BLaER1 treated with 17β-estradiol and CSF1 and Interleukin-3, amounts not matched to agents 10 nM and 100 nM (cell line): ENCODE results near the gene ASB2.

ENCODE experiments used
- H3K27ac ChIP-seq, 11 experiments: shearing (Covaris generic); formaldehyde crosslinking; 2 replicates each; pipeline ENCODE4 v1.8.1; 2022
- H3K27me3 ChIP-seq, 11 experiments: shearing (Covaris generic); formaldehyde crosslinking; 2 replicates each; pipeline ENCODE4 v1.8.1; 2022
- H3K36me3 ChIP-seq, 11 experiments: shearing (Covaris generic); formaldehyde crosslinking; 2 replicates each; pipeline ENCODE4 v1.8.1; 2022
- H3K4me1 ChIP-seq, 10 experiments: shearing (Covaris generic); formaldehyde crosslinking; 2 replicates each; pipeline ENCODE4 v1.8.1; 2022
- H3K4me2 ChIP-seq, 11 experiments: shearing (Covaris generic); formaldehyde crosslinking; 2 replicates each; pipeline ENCODE4 v1.8.1; 2022
- H3K4me3 ChIP-seq, 10 experiments: shearing (Covaris generic); formaldehyde crosslinking; 2 replicates each; pipeline ENCODE4 v1.8.1; 2022
- H3K9ac ChIP-seq, 11 experiments: shearing (Covaris generic); formaldehyde crosslinking; 2 replicates each; pipeline ENCODE4 v1.8.1; 2022
- H3K9me3 ChIP-seq, 11 experiments: shearing (Covaris generic); formaldehyde crosslinking; replicated peaks in 1 of 11; 2 replicates each; pipeline ENCODE4 v1.8.1; 2022
- H4K20me1 ChIP-seq, 11 experiments: shearing (Covaris generic); formaldehyde crosslinking; 2 replicates each; pipeline ENCODE4 v1.8.1; 2022
- Cebpa-rat ChIP-seq, 11 experiments: shearing (Covaris generic); IDR thresholded peaks; 2 replicates each; pipeline ENCODE4 v1.8.1; 2022

The ASB2 gene

DNA sequence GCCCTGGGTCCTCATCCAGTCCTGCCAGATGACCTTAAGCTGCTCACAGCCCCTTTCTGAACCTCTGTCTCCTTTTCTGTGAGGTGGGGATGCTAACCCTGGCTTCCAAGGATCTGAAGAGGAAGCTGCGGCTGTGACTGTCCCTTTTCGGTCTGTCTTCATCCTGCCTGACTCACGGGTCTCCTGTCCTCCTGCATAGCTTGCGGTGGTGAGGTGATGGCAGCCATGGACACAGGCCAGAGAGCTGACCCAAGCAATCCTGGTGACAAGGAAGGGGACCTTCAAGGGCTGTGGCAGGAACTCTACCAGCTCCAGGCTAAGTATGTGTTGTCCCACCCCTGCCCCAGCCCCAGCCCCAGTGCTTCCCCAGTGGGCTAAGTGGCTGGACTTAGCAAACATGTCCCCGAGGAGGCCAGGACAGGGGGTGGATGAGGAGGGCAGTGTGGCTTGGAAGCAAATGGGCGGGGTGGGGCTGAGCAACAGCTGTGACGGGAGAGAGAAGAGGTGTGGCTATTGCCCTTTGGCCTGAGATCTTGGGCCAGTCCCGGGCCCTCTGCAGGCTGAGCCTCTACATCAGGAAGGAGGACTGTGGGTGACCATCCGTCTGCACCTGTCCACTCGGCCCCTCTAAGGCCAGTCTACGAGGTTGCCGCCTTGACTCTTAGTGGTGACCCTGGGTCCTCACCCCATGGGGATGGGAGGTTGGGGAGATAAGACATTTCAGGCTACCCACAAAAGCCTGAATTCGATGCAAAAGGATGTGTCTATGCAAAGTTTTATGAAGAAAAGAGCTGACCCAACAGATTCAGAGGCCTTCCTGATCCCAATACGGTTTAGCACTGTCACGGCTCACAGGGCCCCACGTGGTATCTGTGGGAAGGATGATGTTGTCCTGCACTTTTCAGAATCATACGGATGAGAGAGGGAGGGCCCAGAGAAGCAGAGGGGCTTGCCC lies 21.8 kb upstream of the ASB2 start:
- Histone ChIP-seq H4K20me1 (no peaks in the 10 kb centered on the region; a peak in 2 of 22 replicates), H3K4me3 (no peak overlapping the region), H3K27ac (no peak overlapping the region), H3K4me1 (peaks cover 0 to 16% (median 8%) of the 10 kb centered on the region in 10 experiments; a peak in 11 of 20 replicates), H3K9ac (no peak overlapping the region), H3K9me3 (no peaks in the 10 kb centered on the region), H3K27me3 (peaks cover 0 to 12% (median 6%) of the 10 kb centered on the region in 11 experiments; a peak in 13 of 22 replicates), H3K4me2 (peak overlapping the region in 2 of 11 experiments; percentile 1 to 22; a peak in 2 of 22 replicates), H3K36me3 (no peaks in the 10 kb centered on the region)
- TF ChIP-seq Cebpa-rat (IDR thresholded peaks at IDR 0.05), result no peak

DNA sequence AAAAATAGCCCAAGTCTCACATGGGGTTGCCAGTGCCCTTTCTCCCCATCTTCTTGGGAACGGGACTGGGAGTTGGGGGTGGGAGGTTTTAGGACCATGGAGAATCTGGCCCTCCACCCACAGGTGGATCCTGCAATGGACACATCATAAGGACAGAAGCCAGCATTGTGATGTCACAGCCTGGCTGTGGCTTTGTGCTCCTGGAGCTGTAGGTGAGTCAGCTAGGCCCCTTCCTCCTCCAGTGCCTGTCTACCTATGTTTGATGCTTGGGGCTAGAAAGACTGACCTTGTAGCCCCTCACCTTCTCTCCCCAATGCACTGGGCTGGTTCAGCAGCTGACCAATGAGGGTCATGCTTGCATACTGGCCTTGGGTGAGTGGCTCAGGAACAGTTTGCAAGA lies 20.7 kb upstream of the ASB2 start, which contains the start of gene CCDC197:
CCDC197 (plus strand) TSS at position 220 of the 400 bp plus-strand sequence. CDS start 831 bp downstream, outside the sequence.
- H3K27me3 ChIP-seq, result peaks cover 0 to 12% (median 6%) of the 10 kb centered on the region in 11 experiments; a peak in 13 of 22 replicates
- no peak within 1 kb of the TSS for H3K4me3 ChIP-seq
- no peak within 1 kb of the TSS for H3K9ac ChIP-seq
- no peaks in the 10 kb centered on the region for H3K36me3 ChIP-seq
- peak within 1 kb of the TSS in 7 of 11 experiments; percentile 0 to 41 (median 15); a peak in 6 of 22 replicates for H3K4me2 ChIP-seq
- H3K4me1 ChIP-seq, result peaks cover 0 to 16% (median 8%) of the 10 kb centered on the region in 10 experiments; a peak in 11 of 20 replicates
- no peak for TF ChIP-seq Cebpa-rat (IDR thresholded peaks at IDR 0.05)
- H3K9me3 ChIP-seq, result no peaks in the 10 kb centered on the region
- H3K27ac ChIP-seq, result no peak within 1 kb of the TSS
- H4K20me1 ChIP-seq, result no peaks in the 10 kb centered on the region; a peak in 3 of 22 replicates

DNA sequence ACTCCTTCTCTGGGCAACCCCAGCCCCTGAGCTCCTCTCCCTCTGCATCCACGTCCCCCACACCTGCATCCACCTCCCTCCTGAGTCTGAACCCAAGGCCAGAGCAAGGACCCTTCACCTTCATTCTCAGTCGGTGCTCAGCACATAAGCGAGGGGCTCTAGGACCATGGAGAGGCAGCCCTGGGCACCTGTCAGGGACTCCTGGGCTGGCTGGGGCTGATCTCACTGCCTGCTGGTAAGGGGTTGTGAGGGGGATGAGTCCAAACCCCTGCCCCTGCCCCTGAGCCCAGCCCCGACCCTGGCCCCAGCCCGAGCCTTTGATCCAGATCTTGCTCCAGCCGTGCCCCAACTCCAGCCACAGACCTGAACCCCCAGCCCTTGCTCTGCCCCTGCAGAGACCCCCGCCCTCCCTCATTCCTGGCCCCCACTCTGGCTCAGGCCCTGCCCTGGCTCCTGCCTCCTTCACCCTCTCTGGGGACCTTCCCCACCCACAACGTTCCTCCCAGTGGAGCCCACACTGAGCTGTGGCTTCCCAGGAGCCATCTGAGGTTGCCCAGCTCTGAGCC lies 19.8 kb upstream of the ASB2 start:
- Histone ChIP-seq H3K4me1 (peaks cover 0 to 11% (median 5%) of the 10 kb centered on the region in 10 experiments; a peak in 11 of 20 replicates), H3K27me3 (peaks cover 0 to 12% (median 6%) of the 10 kb centered on the region in 11 experiments; a peak in 13 of 22 replicates), H3K36me3 (no peaks in the 10 kb centered on the region), H4K20me1 (no peaks in the 10 kb centered on the region; a peak in 4 of 22 replicates), H3K27ac (no peak overlapping the region), H3K9ac (no peak overlapping the region), H3K9me3 (no peaks in the 10 kb centered on the region), H3K4me2 (peak overlapping the region in 6 of 11 experiments; percentile 0 to 41 (median 11); a peak in 4 of 22 replicates), H3K4me3 (no peak overlapping the region)
- TF ChIP-seq Cebpa-rat (IDR thresholded peaks at IDR 0.05), result no peak

DNA sequence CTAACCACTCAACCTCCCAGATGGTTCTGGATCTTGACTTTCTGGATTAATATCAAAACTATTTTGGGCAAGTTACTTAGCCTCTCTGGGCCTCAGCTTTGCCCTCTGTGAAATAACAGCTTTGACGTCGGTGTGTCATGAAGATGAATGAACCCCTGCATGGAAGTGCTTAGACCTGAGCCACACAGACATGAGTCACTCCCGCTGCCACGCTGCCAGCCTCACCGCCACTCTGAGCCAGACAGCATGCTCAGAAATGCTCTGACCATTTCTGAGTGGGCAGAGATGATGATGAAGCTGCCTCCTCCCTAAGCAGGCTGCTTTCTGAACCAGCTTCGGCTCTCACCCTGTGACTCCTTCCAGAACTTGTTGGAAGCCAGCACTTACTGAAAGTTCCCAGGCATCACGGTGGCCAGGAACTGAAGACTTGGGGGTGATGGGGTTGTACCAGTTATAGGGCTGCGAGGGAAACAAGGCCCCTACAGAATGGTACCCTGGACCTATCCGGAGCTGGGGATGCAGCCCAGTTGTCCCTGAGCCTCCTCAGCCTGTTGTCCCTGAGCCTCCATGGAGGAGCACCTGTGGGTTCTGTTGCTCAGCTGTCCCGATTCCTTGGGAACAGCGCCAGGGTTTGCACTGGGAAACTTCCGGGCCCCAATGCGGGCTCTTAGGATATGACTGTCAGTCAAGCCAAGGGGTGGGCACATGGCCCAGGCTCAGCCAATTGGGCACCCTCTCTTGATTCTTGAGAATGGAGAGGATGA lies 18.7 kb upstream of the ASB2 start:
- Histone ChIP-seq H3K4me3 (no peak overlapping the region), H3K27ac (no peak overlapping the region), H4K20me1 (no peaks in the 10 kb centered on the region; a peak in 4 of 22 replicates), H3K4me1 (peaks cover 0 to 14% (median 5%) of the 10 kb centered on the region in 10 experiments; a peak in 10 of 20 replicates), H3K36me3 (no peaks in the 10 kb centered on the region), H3K9me3 (no peaks in the 10 kb centered on the region), H3K27me3 (peaks cover 0 to 12% (median 6%) of the 10 kb centered on the region in 11 experiments; a peak in 13 of 22 replicates), H3K4me2 (no peak overlapping the region), H3K9ac (no peak overlapping the region)
- TF ChIP-seq Cebpa-rat (IDR thresholded peaks at IDR 0.05), result no peak

DNA sequence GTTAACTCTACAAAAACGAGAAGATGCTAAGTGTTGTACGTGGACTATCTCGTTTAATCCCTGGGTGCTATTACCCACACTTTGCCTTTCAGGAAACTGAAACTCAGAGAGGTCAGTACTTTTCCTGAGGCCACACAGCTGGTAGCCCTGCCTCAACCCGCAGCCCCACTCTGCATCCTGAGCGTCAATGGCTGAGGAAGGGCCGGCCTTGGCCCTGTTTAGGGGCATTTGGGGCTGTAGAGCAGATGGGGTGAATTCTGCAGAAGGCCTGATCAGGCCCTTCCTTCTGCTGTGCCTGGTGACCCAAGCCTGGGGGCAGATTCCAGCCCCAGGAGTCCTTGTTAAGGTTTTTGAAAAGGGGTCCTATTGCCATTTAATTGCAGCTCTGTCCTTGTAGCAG lies 17.0 kb upstream of the ASB2 start:
- H3K36me3 ChIP-seq, result no peaks in the 10 kb centered on the region
- H3K4me2 ChIP-seq, result no peak overlapping the region
- H3K9ac ChIP-seq, result no peak overlapping the region
- no peaks in the 10 kb centered on the region for H3K9me3 ChIP-seq
- H3K27me3 ChIP-seq, result peaks cover 0 to 12% (median 6%) of the 10 kb centered on the region in 11 experiments; a peak in 13 of 22 replicates
- no peak for TF ChIP-seq Cebpa-rat (IDR thresholded peaks at IDR 0.05)
- no peak overlapping the region for H3K4me3 ChIP-seq
- peaks cover 0 to 18% (median 9%) of the 10 kb centered on the region in 10 experiments; a peak in 11 of 20 replicates for H3K4me1 ChIP-seq
- no peaks in the 10 kb centered on the region; a peak in 3 of 22 replicates for H4K20me1 ChIP-seq
- H3K27ac ChIP-seq, result no peak overlapping the region

DNA sequence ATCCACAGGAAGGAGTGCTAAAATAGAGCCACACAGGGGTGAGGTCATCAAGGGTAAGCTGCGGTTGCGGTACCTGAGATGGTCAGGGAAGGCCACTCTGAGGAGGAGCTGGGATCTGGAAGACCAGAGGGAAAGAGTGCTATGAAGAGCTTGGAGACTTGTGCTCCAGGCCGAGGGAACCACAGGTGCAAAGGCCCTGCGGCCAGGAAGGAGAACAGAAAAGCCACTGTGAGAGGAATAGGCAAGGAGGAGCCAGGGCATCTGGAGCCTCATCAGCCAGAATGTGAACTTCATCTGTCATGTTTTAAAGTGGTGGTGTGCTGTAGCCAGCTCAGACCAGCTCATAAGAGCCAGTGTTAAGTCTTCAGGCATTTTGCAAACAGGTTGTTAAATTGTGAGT lies 15.3 kb upstream of the ASB2 start:
- Histone ChIP-seq H3K4me3 (no peak overlapping the region), H3K27me3 (peaks cover 0 to 18% (median 7%) of the 10 kb centered on the region in 11 experiments; a peak in 14 of 22 replicates), H3K4me1 (peaks cover 0 to 25% (median 7%) of the 10 kb centered on the region in 10 experiments; a peak in 11 of 20 replicates), H3K27ac (no peak overlapping the region), H3K9ac (no peak overlapping the region), H4K20me1 (peaks cover 0 to 9% (median 0%) of the 10 kb centered on the region in 11 experiments; a peak in 3 of 22 replicates), H3K4me2 (no peak overlapping the region), H3K36me3 (no peaks in the 10 kb centered on the region), H3K9me3 (no peaks in the 10 kb centered on the region)
- TF ChIP-seq Cebpa-rat (IDR thresholded peaks at IDR 0.05), result no peak

DNA sequence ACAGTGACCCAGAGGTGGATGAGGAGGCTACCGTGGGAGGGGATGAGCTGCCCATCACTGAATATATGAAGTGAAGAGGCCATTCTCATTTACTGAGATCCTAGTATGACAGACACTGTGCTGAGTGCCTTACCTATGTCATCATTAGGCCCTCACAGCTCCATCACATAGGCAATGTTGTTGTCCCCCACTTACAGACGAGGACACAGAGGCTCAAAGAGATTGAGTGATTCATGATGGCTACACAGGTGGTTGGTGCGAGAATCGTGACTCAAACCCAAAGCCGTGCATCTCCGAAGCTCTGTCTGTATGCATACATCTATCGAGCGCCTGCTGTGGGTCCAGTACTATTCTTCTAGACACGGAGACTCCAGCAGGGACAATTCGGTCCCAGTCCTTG lies 14.8 kb upstream of the ASB2 start:
- H3K4me2 ChIP-seq, result no peak overlapping the region
- no peaks in the 10 kb centered on the region for H3K9me3 ChIP-seq
- H3K4me1 ChIP-seq, result peaks cover 0 to 25% (median 4%) of the 10 kb centered on the region in 10 experiments; a peak in 8 of 20 replicates
- no peak overlapping the region for H3K4me3 ChIP-seq
- no peaks in the 10 kb centered on the region for H3K36me3 ChIP-seq
- peaks cover 0 to 9% (median 0%) of the 10 kb centered on the region in 11 experiments; a peak in 3 of 22 replicates for H4K20me1 ChIP-seq
- no peak overlapping the region for H3K27ac ChIP-seq
- peaks cover 0 to 18% (median 9%) of the 10 kb centered on the region in 11 experiments; a peak in 14 of 22 replicates for H3K27me3 ChIP-seq
- no peak for TF ChIP-seq Cebpa-rat (IDR thresholded peaks at IDR 0.05)
- H3K9ac ChIP-seq, result no peak overlapping the region

DNA sequence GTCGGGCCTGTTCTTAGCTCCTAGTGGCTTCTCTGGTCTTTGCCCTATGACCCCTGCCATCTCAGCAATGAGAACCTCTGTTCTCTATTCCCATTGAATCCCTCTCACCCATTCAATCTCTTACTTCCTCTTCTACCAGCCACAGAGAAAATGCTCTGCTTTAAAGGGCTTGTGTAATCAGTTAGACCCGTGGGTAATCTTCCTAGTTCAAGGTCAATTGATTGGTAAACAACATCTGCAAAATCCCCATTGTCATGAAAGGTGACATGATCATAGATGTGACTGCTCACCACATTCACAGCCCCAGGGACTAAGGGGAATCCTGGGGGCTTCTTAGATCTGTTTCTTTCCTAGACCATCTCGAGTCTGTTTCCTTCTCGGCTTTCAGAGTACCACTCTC lies 13.6 kb upstream of the ASB2 start:
- Histone ChIP-seq H3K36me3 (no peaks in the 10 kb centered on the region), H4K20me1 (peaks cover 0 to 9% (median 0%) of the 10 kb centered on the region in 11 experiments; a peak in 3 of 22 replicates), H3K4me2 (peak overlapping the region in 5 of 11 experiments; percentile 18 to 52 (median 38); a peak in 6 of 22 replicates), H3K9me3 (no peaks in the 10 kb centered on the region), H3K4me1 (peaks cover 0 to 25% (median 4%) of the 10 kb centered on the region in 10 experiments; a peak in 8 of 20 replicates), H3K27me3 (peaks cover 0 to 10% (median 0%) of the 10 kb centered on the region in 11 experiments; a peak in 5 of 22 replicates), H3K9ac (no peak overlapping the region), H3K27ac (peak overlapping the region in 1 of 11 experiments; percentile 36; a peak in 2 of 22 replicates), H3K4me3 (no peak overlapping the region)
- TF ChIP-seq Cebpa-rat (IDR thresholded peaks at IDR 0.05), result no peak
